ENCODE results near the gene C1QTNF12. TPM values are rescaled to one million over a fixed set of nuclear protein-coding genes. Genes with fewer than 3 reads are reported as not detected.

Gene C1QTNF12
- polyA plus RNA-seq, 1 of the 3 experiments (the other 2 are of a cell fraction), result 0.59 TPM

DNA sequence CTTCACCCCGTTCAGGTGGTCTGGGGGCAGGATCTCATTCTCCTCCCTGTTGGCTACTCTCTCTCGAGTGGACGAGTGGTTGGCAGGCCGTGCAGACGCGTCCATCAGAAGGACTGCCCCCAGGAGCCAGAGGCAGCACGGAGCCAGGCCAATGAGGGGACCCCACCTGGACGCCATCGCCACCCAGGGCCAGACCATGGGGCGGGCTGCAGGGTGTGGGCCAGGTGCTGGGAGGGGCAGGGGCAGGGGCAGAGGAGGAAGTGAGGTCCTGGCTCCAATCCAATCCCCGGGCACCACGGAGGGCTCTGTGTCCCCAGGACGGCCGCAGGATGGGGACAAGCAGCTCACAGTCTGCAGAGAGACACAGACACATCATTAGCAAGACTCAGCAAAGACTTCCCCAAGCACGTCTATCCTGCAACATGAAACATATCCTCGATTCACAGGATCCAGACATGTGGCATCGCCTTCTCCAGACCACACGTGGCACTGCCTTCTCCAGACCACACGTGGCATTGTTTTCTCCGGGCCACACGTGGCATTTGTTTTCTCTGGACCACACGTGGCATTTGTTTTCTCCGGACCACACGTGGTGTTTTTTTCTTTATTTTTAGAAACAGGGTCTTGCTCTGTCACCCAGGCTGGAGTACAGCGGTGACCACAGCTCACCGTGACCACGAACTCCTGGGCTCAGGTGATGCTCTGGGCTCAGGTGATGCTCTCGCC lies 17.8 kb downstream of the C1QTNF12 start:
- Histone ChIP-seq H3K4me3 (ENCODE audit: low read depth in 2 of 2, low read length in 1 of 2) (no peak overlapping the region), H3K4me1 (ENCODE audit: control insufficient read depth in 1 of 2, insufficient read depth in 2 of 2, low read depth in 1 of 2, low read length in 1 of 2) (peaks cover 0 to 16% of the 10 kb centered on the region in 2 experiments; a peak in 1 of 4 replicates), H4K20me1 (ENCODE audit: insufficient read depth) (peaks cover 13% of the 10 kb centered on the region; the same call in 1 of the 2 replicates), H3K36me3 (replicated peaks in 1 of 2; ENCODE audit: control insufficient read depth in 1 of 2, insufficient read depth in 2 of 2, low read length in 1 of 2) (peaks cover 0 to 23% of the 10 kb centered on the region in 2 experiments), H3K9ac (no peak overlapping the region), H3K79me2 (ENCODE audit: insufficient read depth) (peaks cover 62% of the 10 kb centered on the region), H3K4me2 (no peak overlapping the region), H3K9me3 (no peaks in the 10 kb centered on the region), H3K9me2 (no peaks in the 10 kb centered on the region), H3K27ac (ENCODE audit: low read depth in 2 of 2, low read length in 1 of 2) (no peak overlapping the region), H2AFZ (ENCODE audit: low read depth) (no peak overlapping the region), H3F3A (replicated peaks; ENCODE audit: insufficient read depth) (peaks cover 7% of the 10 kb centered on the region), H3K27me3 (ENCODE audit: insufficient read depth) (no peaks in the 10 kb centered on the region)
- ChIA-PET POLR2A (no interaction called here), CTCF (interaction anchor here (7.4 kb wide), 1 partner anchor 106 kb away, joined by 37 read pairs; no protein-coding TSS in a partner anchor)
- 94% methylated on average over 19 of the region's 28 CpGs for WGBS (ENCODE audit: low lambda C conversion rate)
- no peak for DNase-seq
- TF ChIP-seq FOXM1 (IDR thresholded peaks at IDR 0.05; ENCODE audit: low read depth) (no peak), NFIC (IDR thresholded peaks at IDR 0.05; ENCODE audit: borderline replicate concordance) (no peak), ELF1 (IDR thresholded peaks at IDR 0.05) (no peak)
- TF ChIP-seq, protein P1, sequence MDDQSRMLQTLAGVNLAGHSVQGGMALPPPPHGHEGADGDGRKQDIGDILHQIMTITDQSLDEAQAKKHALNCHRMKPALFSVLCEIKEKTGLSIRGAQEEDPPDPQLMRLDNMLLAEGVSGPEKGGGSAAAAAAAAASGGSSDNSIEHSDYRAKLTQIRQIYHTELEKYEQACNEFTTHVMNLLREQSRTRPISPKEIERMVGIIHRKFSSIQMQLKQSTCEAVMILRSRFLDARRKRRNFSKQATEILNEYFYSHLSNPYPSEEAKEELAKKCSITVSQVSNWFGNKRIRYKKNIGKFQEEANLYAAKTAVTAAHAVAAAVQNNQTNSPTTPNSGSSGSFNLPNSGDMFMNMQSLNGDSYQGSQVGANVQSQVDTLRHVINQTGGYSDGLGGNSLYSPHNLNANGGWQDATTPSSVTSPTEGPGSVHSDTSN (IDR thresholded peaks at IDR 0.05), result no peak
- TF ChIP-seq, protein P2, sequence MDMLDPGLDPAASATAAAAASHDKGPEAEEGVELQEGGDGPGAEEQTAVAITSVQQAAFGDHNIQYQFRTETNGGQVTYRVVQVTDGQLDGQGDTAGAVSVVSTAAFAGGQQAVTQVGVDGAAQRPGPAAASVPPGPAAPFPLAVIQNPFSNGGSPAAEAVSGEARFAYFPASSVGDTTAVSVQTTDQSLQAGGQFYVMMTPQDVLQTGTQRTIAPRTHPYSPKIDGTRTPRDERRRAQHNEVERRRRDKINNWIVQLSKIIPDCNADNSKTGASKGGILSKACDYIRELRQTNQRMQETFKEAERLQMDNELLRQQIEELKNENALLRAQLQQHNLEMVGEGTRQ (IDR thresholded peaks at IDR 0.05; ENCODE audit: borderline replicate concordance, low read depth, low read length), result no peak

DNA sequence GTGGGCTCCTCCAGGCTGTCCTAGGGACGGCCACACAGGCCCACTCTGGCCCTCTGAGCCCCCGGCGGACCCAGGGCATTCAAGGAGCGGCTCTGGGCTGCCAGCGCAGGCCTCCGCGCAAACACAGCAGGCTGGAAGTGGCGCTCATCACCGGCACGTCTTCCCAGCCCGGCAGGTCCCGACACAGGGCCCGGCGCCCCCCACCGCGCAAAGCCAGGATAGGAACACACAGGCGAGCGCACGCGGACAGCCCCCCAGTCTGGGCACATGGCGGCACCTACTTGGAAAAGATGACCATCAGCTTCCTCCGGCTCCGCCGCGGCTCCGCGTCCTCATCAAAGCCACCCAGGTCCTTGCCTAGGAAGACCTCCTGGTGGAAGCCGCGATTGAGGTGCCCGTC lies 18.3 kb downstream of the C1QTNF12 start:
- Histone ChIP-seq H3K36me3 (replicated peaks in 1 of 2; ENCODE audit: control insufficient read depth in 1 of 2, insufficient read depth in 2 of 2, low read length in 1 of 2) (peaks cover 0 to 25% of the 10 kb centered on the region in 2 experiments), H4K20me1 (ENCODE audit: insufficient read depth) (peaks cover 13% of the 10 kb centered on the region; the same call in 1 of the 2 replicates), H3K4me1 (ENCODE audit: control insufficient read depth in 1 of 2, insufficient read depth in 2 of 2, low read depth in 1 of 2, low read length in 1 of 2) (peaks cover 0 to 13% of the 10 kb centered on the region in 2 experiments; a peak in 1 of 4 replicates), H3F3A (replicated peaks; ENCODE audit: insufficient read depth) (peaks cover 7% of the 10 kb centered on the region), H3K79me2 (ENCODE audit: insufficient read depth) (peaks cover 56% of the 10 kb centered on the region), H3K4me3 (ENCODE audit: low read depth in 2 of 2, low read length in 1 of 2) (no peak overlapping the region), H3K9me2 (no peaks in the 10 kb centered on the region), H3K9ac (no peak overlapping the region), H2AFZ (ENCODE audit: low read depth) (no peak overlapping the region), H3K27ac (ENCODE audit: low read depth in 2 of 2, low read length in 1 of 2) (no peak overlapping the region), H3K9me3 (no peaks in the 10 kb centered on the region), H3K27me3 (ENCODE audit: insufficient read depth) (no peaks in the 10 kb centered on the region), H3K4me2 (no peak overlapping the region)
- CTCF ChIA-PET, result interaction anchor here (7.4 kb wide), 1 partner anchor 106 kb away, joined by 37 read pairs; no protein-coding TSS in a partner anchor
- DNase-seq, result no peak
- POLR2A ChIA-PET, result no interaction called here
- 100% methylated on average over 8 of the region's 30 CpGs for WGBS (ENCODE audit: low lambda C conversion rate)
- no peak for TF ChIP-seq TAF1 (IDR thresholded peaks at IDR 0.05; ENCODE audit: borderline replicate concordance, low read depth, low read length)
- no peak for TF ChIP-seq EP300 (IDR thresholded peaks at IDR 0.05; ENCODE audit: borderline replicate concordance in 1 of 2, low read depth in 1 of 2, low read length in 1 of 2)
- no peak for TF ChIP-seq TEAD4 (IDR thresholded peaks at IDR 0.05; ENCODE audit: borderline replicate concordance, insufficient read depth)
- TF ChIP-seq YY1 (IDR thresholded peaks at IDR 0.05; ENCODE audit: low read depth), result no peak
- TF ChIP-seq MXI1 (IDR thresholded peaks at IDR 0.05; ENCODE audit: low read depth, low read length), result no peak
- TF ChIP-seq RXRA (IDR thresholded peaks at IDR 0.05; ENCODE audit: borderline replicate concordance, low read depth), result no peak
- TF ChIP-seq, protein P3, sequence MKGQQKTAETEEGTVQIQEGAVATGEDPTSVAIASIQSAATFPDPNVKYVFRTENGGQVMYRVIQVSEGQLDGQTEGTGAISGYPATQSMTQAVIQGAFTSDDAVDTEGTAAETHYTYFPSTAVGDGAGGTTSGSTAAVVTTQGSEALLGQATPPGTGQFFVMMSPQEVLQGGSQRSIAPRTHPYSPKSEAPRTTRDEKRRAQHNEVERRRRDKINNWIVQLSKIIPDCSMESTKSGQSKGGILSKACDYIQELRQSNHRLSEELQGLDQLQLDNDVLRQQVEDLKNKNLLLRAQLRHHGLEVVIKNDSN (IDR thresholded peaks at IDR 0.05; ENCODE audit: borderline replicate concordance, low read depth), result no peak
- no peak for TF ChIP-seq FOXM1 (IDR thresholded peaks at IDR 0.05; ENCODE audit: low read depth)
- TF ChIP-seq, protein P2 (IDR thresholded peaks at IDR 0.05; ENCODE audit: borderline replicate concordance, low read depth, low read length), result no peak
- no peak for TF ChIP-seq GABPA (IDR thresholded peaks at IDR 0.05; ENCODE audit: low read depth)
- TF ChIP-seq NRF1 (IDR thresholded peaks at IDR 0.05; ENCODE audit: low read depth, low read length), result no peak
- no peak for TF ChIP-seq CHD2 (IDR thresholded peaks at IDR 0.05; ENCODE audit: low read length, partially characterized antibody)
- no peak for TF ChIP-seq NFIC (IDR thresholded peaks at IDR 0.05; ENCODE audit: borderline replicate concordance)
- TF ChIP-seq, protein P4, sequence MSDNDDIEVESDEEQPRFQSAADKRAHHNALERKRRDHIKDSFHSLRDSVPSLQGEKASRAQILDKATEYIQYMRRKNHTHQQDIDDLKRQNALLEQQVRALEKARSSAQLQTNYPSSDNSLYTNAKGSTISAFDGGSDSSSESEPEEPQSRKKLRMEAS (IDR thresholded peaks at IDR 0.05; ENCODE audit: low read depth), result no peak
- no peak for TF ChIP-seq TCF12 (IDR thresholded peaks at IDR 0.05)

Measured in SK-N-SH (cell line).